Endothelial cell of umbilical vein (primary cell): Measurements from ENCODE around the gene SLC6A2. TPM values are rescaled to one million over a fixed set of nuclear protein-coding genes. Genes with fewer than 3 reads are reported as not detected.

Experiments
- BruUV-seq: library from RNA; stranded (reverse); fragments of 400-500 nt; replicated peaks from 2 replicates; lab custom pipeline; 2021; lab: Mats Ljungman, UMichigan
- CTCF ChIA-PET: fragments of 300-600, 350-600 bp; sonication (Branson Sonifier 250); formaldehyde crosslinking; loops from one replicate; lab custom pipeline; 2021; ENCODE audit warnings: antibody characterized with exemption, inconsistent platforms; lab: Charles Lee
- POLR2A ChIA-PET: fragments of 300-600, 350-600 bp; sonication (Branson Sonifier 250); formaldehyde crosslinking; loops from one replicate; lab custom pipeline; 2021; ENCODE audit warnings: antibody characterized with exemption, inconsistent platforms; lab: Charles Lee
- DNase-seq: peaks from one replicate; pipeline ENCODE4 v3.0.0-alpha.2; 2011; ENCODE audit warnings: low read depth, low spot score
- FAIRE-seq: peaks from 2 replicates; lab custom pipeline; 2011; peaks lifted over from hg19 to GRCh38; lab: Jason Lieb, UNC
- H2AFZ ChIP-seq: 2 replicates; pipeline ENCODE4 v1.6.0; 2012; ENCODE audit warnings: low read depth, low read length, control low read depth, inconsistent platforms
- H3K27ac ChIP-seq: 2 replicates; pipeline ENCODE4 v1.5.1; 2011; ENCODE audit warnings: low read depth, mild to moderate bottlenecking, control low read depth, low read length, moderate library complexity; ENCODE audit not compliant: insufficient read depth
- H3K27me3 ChIP-seq, 2 experiments: 2 replicates each; pipeline versions ENCODE4 v1.6.0 to v1.6.1; 2011; ENCODE audit warnings: low read length in 2 of 2, mixed read lengths in 1 of 2; ENCODE audit not compliant: control insufficient read depth in 2 of 2, insufficient read depth in 2 of 2
- H3K36me3 ChIP-seq, 2 experiments: 2 replicates in 1 of 2; 3 replicates in 1 of 2; pipeline ENCODE4 v1.5.1; 2011; ENCODE audit warnings: low read length in 2 of 2, mild to moderate bottlenecking in 1 of 2, moderate library complexity in 1 of 2; ENCODE audit not compliant: control insufficient read depth in 2 of 2, insufficient read depth in 2 of 2; ENCODE audit errors: extremely low read depth in 1 of 2
- H3K4me1 ChIP-seq: 3 replicates; pipeline ENCODE4 v1.5.1; 2011; ENCODE audit warnings: mild to moderate bottlenecking, low read length; ENCODE audit not compliant: control insufficient read depth, insufficient read depth; ENCODE audit errors: extremely low read depth
- H3K4me2 ChIP-seq: 2 replicates; pipeline ENCODE4 v1.6.1; 2011; ENCODE audit warnings: low read length, control low read depth, mixed read lengths; ENCODE audit not compliant: insufficient read depth
- H3K4me3 ChIP-seq, 3 experiments: fragments of 200-600 bp in 1 of 3; sonication (generic), shearing (Covaris generic) in 1 of 3; replicated peaks in 1 of 3; 2 replicates each; pipeline ENCODE4 v1.5.1; 2011 to 2016; ENCODE audit warnings: control low read depth in 3 of 3, low read length in 3 of 3, mild to moderate bottlenecking in 2 of 3, inconsistent platforms in 1 of 3, low read depth in 1 of 3, moderate library complexity in 1 of 3; ENCODE audit not compliant: insufficient read depth in 1 of 3
- H3K79me2 ChIP-seq: 2 replicates; pipeline ENCODE4 v1.6.0; 2012; ENCODE audit warnings: low read length, inconsistent platforms; ENCODE audit not compliant: control insufficient read depth, insufficient read depth
- H3K9ac ChIP-seq: replicated peaks from 2 replicates; pipeline ENCODE3; 2011; ENCODE audit warnings: low read length, control low read depth; ENCODE audit not compliant: insufficient read depth; ENCODE audit errors: extremely low read depth
- H3K9me1 ChIP-seq: replicated peaks from 3 replicates; pipeline ENCODE4 v1.6.0; 2011; ENCODE audit warnings: mild to moderate bottlenecking, low read length; ENCODE audit not compliant: control insufficient read depth, insufficient read depth; ENCODE audit errors: extremely low read depth
- H3K9me3 ChIP-seq: replicated peaks from 2 replicates; pipeline ENCODE4 v1.5.1; 2012; ENCODE audit warnings: low read length, inconsistent platforms; ENCODE audit not compliant: control insufficient read depth, insufficient read depth
- H4K20me1 ChIP-seq: replicated peaks from 2 replicates; pipeline ENCODE3; 2011; ENCODE audit warnings: mild to moderate bottlenecking, low read length; ENCODE audit not compliant: control insufficient read depth, insufficient read depth; ENCODE audit errors: extremely low read depth
- CTCF ChIP-seq, 2 donors: IDR thresholded peaks; 1 replicate in 1 of 2; 2 replicates in 1 of 2; pipeline ENCODE4 v1.5.1; 2011; ENCODE audit warnings: low read length in 2 of 2, mild to moderate bottlenecking in 2 of 2, moderate library complexity in 2 of 2, control low read depth in 1 of 2, inconsistent platforms in 1 of 2, low read depth in 1 of 2; ENCODE audit not compliant: insufficient read depth in 1 of 2; ENCODE audit errors: extremely low read depth in 1 of 2
- EZH2 ChIP-seq: IDR thresholded peaks from 2 replicates; pipeline ENCODE4 v1.6.1; 2012; ENCODE audit warnings: borderline replicate concordance, low read depth, mild to moderate bottlenecking, moderate library complexity, low read length, inconsistent platforms; ENCODE audit not compliant: severe bottlenecking
- FOS ChIP-seq: IDR thresholded peaks from 2 replicates; pipeline ENCODE4 v1.6.1; 2011; ENCODE audit warnings: mild to moderate bottlenecking, low read length, moderate library complexity, borderline replicate concordance; ENCODE audit not compliant: insufficient read depth
- GATA2 ChIP-seq: IDR thresholded peaks from 2 replicates; pipeline ENCODE4 v1.7.0; 2011; ENCODE audit warnings: low read depth, mild to moderate bottlenecking, moderate library complexity, mixed read lengths, low read length; ENCODE audit not compliant: insufficient read length, insufficient read depth
- JUN ChIP-seq: IDR thresholded peaks from 2 replicates; pipeline ENCODE4 v1.6.1; 2011; ENCODE audit warnings: borderline replicate concordance, low read depth; ENCODE audit not compliant: insufficient read length, insufficient read depth
- MAX ChIP-seq: IDR thresholded peaks from 2 replicates; pipeline ENCODE4 v1.6.1; 2011; ENCODE audit not compliant: insufficient read depth, insufficient read length
- MYC ChIP-seq: IDR thresholded peaks from one replicate; pipeline ENCODE4 v1.6.1; 2011; ENCODE audit warnings: mild to moderate bottlenecking, low read depth, low read length
- POLR2A ChIP-seq: IDR thresholded peaks from 2 replicates; pipeline ENCODE4 v1.6.1; 2012; ENCODE audit warnings: low read depth, mild to moderate bottlenecking, control low read depth, low read length
- POLR2AphosphoS5 ChIP-seq: IDR thresholded peaks from 2 replicates; pipeline ENCODE4 v1.6.1; 2012; ENCODE audit warnings: low read depth, mild to moderate bottlenecking, control low read depth, low read length, moderate library complexity; ENCODE audit not compliant: insufficient read depth
- dilution Hi-C: fragments of 300-500 bp; cut with MboI; formaldehyde crosslinking; loops from one replicate; pipeline ENCODE4 v1.15.0; 2019; ENCODE audit warnings: low sequenced_read_pairs; ENCODE audit not compliant: extremely low pct_ligation_motif_present
- intact Hi-C: fragments of 100-400 bp; cut with micrococcal nuclease; formaldehyde crosslinking; loops from one replicate; pipeline ENCODE4 v1.10.0; 2022
- polyA plus RNA-seq, 4 experiments: library from polyadenylated mRNA; depleted of rRNA in 3 of 4; stranded (reverse) in 3 of 4; unstranded in 1 of 4; fragments of >200 nt; gene quantifications; 2 replicates each; pipeline versions ENCODE4 v1.2.1 to v1.2.3, GENCODE V29; 2011 to 2012; ENCODE audit warnings: missing spikeins in 1 of 4
- total RNA-seq: library from RNA; stranded (reverse); gene quantifications from 2 replicates; pipeline ENCODE4 v1.2.3, GENCODE V29; 2021

Gene SLC6A2
- total and polyA plus RNA-seq, 2 donors (not counting 3 experiments of a cell fraction or from before 2014, with no cell fraction given) = not detected

- POLR2A ChIA-PET = no interaction called here
- dilution Hi-C loops = no loop called here
- Histone ChIP-seq H3K27me3 (peaks cover 4 to 7% of the 10 kb centered on the region in 2 experiments), H3K36me3 (no peaks in the 10 kb centered on the region), H3K4me1 (no peaks in the 10 kb centered on the region), H3K9me3 (no peaks in the 10 kb centered on the region), H3K27ac (no peak overlapping the region), H3K79me2 (no peaks in the 10 kb centered on the region), H3K4me2 (no peak overlapping the region), H3K4me3 (no peak overlapping the region), H2AFZ (no peak overlapping the region), H3K9ac (no peak overlapping the region), H3K9me1 (no peaks in the 10 kb centered on the region), H4K20me1 (no peaks in the 10 kb centered on the region)
- CTCF ChIA-PET = interaction anchor here (0.9 to 1.7 kb wide), 4 partner anchors 18 to 176 kb away, joined by 3 to 13 read pairs (median 6); no protein-coding TSS in a partner anchor
- TF ChIP-seq CTCF (IDR thresholded peaks at IDR 0.05; ENCODE audit: extremely low read depth in 1 of 2, insufficient read depth in 1 of 2, low read depth in 1 of 2, low read length in 2 of 2) = no peak
- no peak for TF ChIP-seq POLR2AphosphoS5
- TF ChIP-seq MYC = no peak
- intact Hi-C loops = no loop called here
- DNase-seq = no peak
- no TSS peak for BruUV-seq
- no peak for FAIRE-seq
These were observed 15.0 kb upstream of the SLC6A2 start for GRCh38 chr16:55640701-55641327.

GRCh38 chr16:55641430-55642056, 14.2 kb upstream of the SLC6A2 start:
- DNase-seq (peak; percentile 42), FAIRE-seq (no peak)
- H3K36me3 ChIP-seq = no peaks in the 10 kb centered on the region
- TF ChIP-seq GATA2 = no peak
- TF ChIP-seq MYC = no peak
- TF ChIP-seq POLR2AphosphoS5 = no peak
- TF ChIP-seq POLR2A = no peak
- TF ChIP-seq MAX = no peak
- TF ChIP-seq FOS = no peak
- no peak for TF ChIP-seq CTCF (IDR thresholded peaks at IDR 0.05; ENCODE audit: extremely low read depth in 1 of 2, insufficient read depth in 1 of 2, low read depth in 1 of 2, low read length in 2 of 2)
- no peak for TF ChIP-seq JUN
- TF ChIP-seq EZH2 = no peak
- ChIA-PET CTCF (interaction anchor here (0.9 to 1.7 kb wide), 4 partner anchors 19 to 177 kb away, joined by 3 to 13 read pairs (median 6); no protein-coding TSS in a partner anchor), POLR2A (no interaction called here)
- no peak overlapping the region for H3K9ac ChIP-seq
- H3K9me1 ChIP-seq = no peaks in the 10 kb centered on the region
- no peak overlapping the region for H2AFZ ChIP-seq
- no peaks in the 10 kb centered on the region for H3K4me1 ChIP-seq
- intact Hi-C loops (no loop called here), dilution Hi-C loops (no loop called here)
- no peak overlapping the region for H3K27ac ChIP-seq
- no peaks in the 10 kb centered on the region for H3K79me2 ChIP-seq
- no peak overlapping the region for H3K4me2 ChIP-seq
- H3K9me3 ChIP-seq = no peaks in the 10 kb centered on the region
- no peak overlapping the region for H3K4me3 ChIP-seq
- peaks cover 4 to 7% of the 10 kb centered on the region in 2 experiments for H3K27me3 ChIP-seq
- no peaks in the 10 kb centered on the region for H4K20me1 ChIP-seq
- no TSS peak for BruUV-seq
